HCT116 (cell line): ENCODE data around the gene TMEM150C. TPM values are rescaled to one million over a fixed set of nuclear protein-coding genes. Genes with fewer than 3 reads are reported as not detected.

ENCODE experiments used
- ATAC-seq: fragments of 200-7000 bp; cut with Tn5 transposase; 2 replicates; pipeline ENCODE4 v1.9.1; 2020; ENCODE audit warnings: mild to moderate bottlenecking, moderate library complexity
- BruUV-seq: library from RNA; stranded (reverse); fragments of 400-500 nt; replicated peaks from 2 replicates; lab custom pipeline; 2021; lab: Mats Ljungman, UMichigan
- CTCF ChIA-PET: fragments of 300-600 bp; sonication (Branson Sonifier 250); formaldehyde crosslinking; loops from one replicate; lab custom pipeline; 2021; ENCODE audit warnings: antibody characterized with exemption; lab: Charles Lee
- POLR2A ChIA-PET: fragments of 300-600, 350-600 bp; sonication (Branson Sonifier 250); formaldehyde crosslinking; loops from one replicate; lab custom pipeline; 2021; ENCODE audit warnings: antibody characterized with exemption; lab: Charles Lee
- RAD21 ChIA-PET, 2 experiments: fragments of 300-600 bp; sonication (Branson Sonifier 250); formaldehyde crosslinking; loops; one replicate each; lab custom pipeline; 2023; ENCODE audit warnings: low total read pairs in 2 of 2; ENCODE audit not compliant: uncharacterized antibody in 2 of 2, unreplicated experiment in 2 of 2, low non-redundant PET in 1 of 2; lab: Charles Lee
- DNase-seq: peaks from one replicate; pipeline ENCODE4 v3.0.0-alpha.2; 2010; ENCODE audit warnings: low read depth, low spot score
- H2AFZ ChIP-seq: fragments of 200-600 bp; shearing (Covaris generic), sonication (generic); 2 replicates; pipeline ENCODE4 v1.6.1; 2017; ENCODE audit warnings: low read depth, mixed run types, mixed read lengths, antibody characterized with exemption, low read length; ENCODE audit not compliant: poor library complexity, severe bottlenecking
- H3K27ac ChIP-seq: 2 replicates; pipeline ENCODE4 v1.5.1; 2012; ENCODE audit warnings: low read depth, low read length
- H3K27me3 ChIP-seq: fragments of 200-600 bp; sonication (generic); 2 replicates; pipeline ENCODE4 v1.6.1; 2016; ENCODE audit warnings: mixed run types, low read length, mixed read lengths; ENCODE audit not compliant: insufficient read depth
- H3K36me3 ChIP-seq, 2 experiments: fragments of 200-500 bp in 1 of 2; fragments of 200-600 bp in 1 of 2; sonication (Bioruptor generic) in 1 of 2; sonication (generic) in 1 of 2; 2 replicates each; pipeline versions ENCODE4 v1.5.1 to v1.6.1; 2014 to 2016; ENCODE audit warnings: low read length in 2 of 2, inconsistent platforms in 1 of 2, mixed read lengths in 1 of 2, mixed run types in 1 of 2; ENCODE audit not compliant: insufficient read depth in 2 of 2, control insufficient read depth in 1 of 2
- H3K4me1 ChIP-seq, 2 experiments: fragments of 200-600 bp in 1 of 2; sonication (generic) in 1 of 2; 2 replicates each; pipeline versions ENCODE4 v1.5.1 to v1.6.1; 2012 to 2017; ENCODE audit warnings: low read length in 2 of 2, inconsistent platforms in 1 of 2, mild to moderate bottlenecking in 1 of 2, mixed read lengths in 1 of 2, mixed run types in 1 of 2, moderate library complexity in 1 of 2; ENCODE audit not compliant: insufficient read depth in 2 of 2, control insufficient read depth in 1 of 2
- H3K4me2 ChIP-seq: fragments of 200-600 bp; sonication (generic); 2 replicates; pipeline ENCODE4 v1.6.1; 2017; ENCODE audit warnings: mixed run types, low read length, mixed read lengths
- H3K4me3 ChIP-seq, 2 experiments: fragments of 200-600 bp in 1 of 2; sonication (generic) in 1 of 2; replicated peaks in 1 of 2; 2 replicates each; pipeline ENCODE4 v1.5.1; 2011 to 2016; ENCODE audit warnings: low read length in 2 of 2, control low read depth in 1 of 2, low read depth in 1 of 2, mild to moderate bottlenecking in 1 of 2, mixed read lengths in 1 of 2, mixed run types in 1 of 2
- H3K79me2 ChIP-seq: fragments of 200-600 bp; sonication (generic); 2 replicates; pipeline ENCODE4 v1.6.1; 2017; ENCODE audit warnings: mild to moderate bottlenecking, mixed run types, low read length, moderate library complexity, mixed read lengths; ENCODE audit not compliant: insufficient read depth
- H3K9ac ChIP-seq: fragments of 200-600 bp; sonication (generic); 2 replicates; pipeline ENCODE4 v1.6.1; 2016; ENCODE audit warnings: low read length, mixed read lengths
- H3K9me2 ChIP-seq: fragments of 200-600 bp; sonication (generic), shearing (Covaris generic); 2 replicates; pipeline ENCODE4 v1.6.1; 2017; ENCODE audit warnings: mixed run types, mild to moderate bottlenecking, moderate library complexity; ENCODE audit not compliant: insufficient read depth
- H3K9me3 ChIP-seq, 2 experiments: fragments of 200-500 bp in 1 of 2; fragments of 200-600 bp in 1 of 2; sonication (Bioruptor generic) in 1 of 2; sonication (generic) in 1 of 2; 2 replicates each; pipeline ENCODE4 v1.6.1; 2014 to 2017; ENCODE audit warnings: low read length in 2 of 2, mixed read lengths in 2 of 2, inconsistent platforms in 1 of 2, low read depth in 1 of 2, mild to moderate bottlenecking in 1 of 2, mixed run types in 1 of 2, moderate library complexity in 1 of 2; ENCODE audit not compliant: control insufficient read depth in 1 of 2, insufficient read depth in 1 of 2
- H4K20me1 ChIP-seq: fragments of 200-600 bp; sonication (generic), shearing (Covaris generic); 2 replicates; pipeline ENCODE4 v1.6.1; 2017; ENCODE audit warnings: mixed run types, mild to moderate bottlenecking, moderate library complexity; ENCODE audit not compliant: insufficient read depth
- CEBPB ChIP-seq: IDR thresholded peaks from 2 replicates; pipeline ENCODE4 v1.6.1; 2012; ENCODE audit warnings: low read depth
- EGR1 ChIP-seq: IDR thresholded peaks from 2 replicates; pipeline ENCODE4 v1.6.1; 2012; ENCODE audit warnings: low read depth
- EZH2 ChIP-seq: fragments of 200-600 bp; sonication (generic); IDR thresholded peaks from 2 replicates; pipeline ENCODE4 v1.6.1; 2017; ENCODE audit warnings: antibody characterized with exemption, mixed run types
- ZNF274 ChIP-seq: fragments of 200-500 bp; sonication (Bioruptor generic); IDR thresholded peaks from 2 replicates; pipeline ENCODE4 v1.6.1; 2014; ENCODE audit warnings: mild to moderate bottlenecking, low read depth, low read length, inconsistent platforms
- intact Hi-C: fragments of 100-400 bp; cut with micrococcal nuclease; formaldehyde crosslinking; loops from 2 replicates; pipeline ENCODE4 v1.10.0; 2022
- total RNA-seq: library from RNA; stranded (reverse); gene quantifications from one replicate; pipeline ENCODE4 v1.2.1, GENCODE V29; 2021; ENCODE audit not compliant: unreplicated experiment
- TF ChIP-seq, protein P1 (sequence below): IDR thresholded peaks from 2 replicates; pipeline ENCODE4 v1.6.1; 2011; ENCODE audit warnings: mild to moderate bottlenecking, low read length, moderate library complexity; ENCODE audit not compliant: insufficient replicate concordance; ENCODE audit errors: extremely low read depth
- TF ChIP-seq, protein P2 (sequence below), 3 experiments: fragments of 200-600 bp in 1 of 3; sonication (generic) in 1 of 3; IDR thresholded peaks in 2 of 3; conservative IDR thresholded peaks in 1 of 3; 2 replicates each; pipeline ENCODE4 v1.5.1; 2012 to 2017; ENCODE audit warnings: low read depth in 2 of 3, low read length in 2 of 3, antibody characterized with exemption in 1 of 3, borderline replicate concordance in 1 of 3, control low read depth in 1 of 3, mild to moderate bottlenecking in 1 of 3, mixed read lengths in 1 of 3, mixed run types in 1 of 3, moderate library complexity in 1 of 3; ENCODE audit not compliant: insufficient read depth in 1 of 3

The TMEM150C gene
- total RNA-seq, 1 experiment from 2014 or later = 1.2 TPM

DNA sequence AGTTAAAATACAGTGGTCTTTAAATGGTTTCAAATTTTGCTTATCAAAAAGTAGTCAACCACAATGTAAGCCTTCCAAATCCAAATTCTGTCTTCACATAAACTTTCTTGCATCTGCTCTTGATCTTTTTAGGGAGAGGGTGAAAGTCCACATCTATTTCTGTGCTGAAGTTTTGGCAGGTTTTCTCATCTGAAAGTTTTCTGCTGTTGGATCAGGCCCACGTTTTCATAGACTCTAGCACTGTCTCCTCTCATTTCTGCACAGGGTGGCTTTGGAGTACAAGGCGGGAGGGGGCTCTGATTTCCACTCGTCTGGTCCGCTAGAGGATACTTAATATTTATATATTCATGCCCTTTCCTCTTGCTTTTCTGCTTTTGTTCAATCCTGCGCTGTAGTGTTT lies 18.1 kb upstream of the TMEM150C start:
- H4K20me1 ChIP-seq = no peaks in the 10 kb centered on the region
- H2AFZ ChIP-seq = no peak overlapping the region
- no peak overlapping the region for H3K4me3 ChIP-seq
- ChIA-PET POLR2A (no interaction called here), CTCF (no interaction called here), RAD21 (no interaction called here)
- no peaks in the 10 kb centered on the region for H3K4me1 ChIP-seq
- no peaks in the 10 kb centered on the region for H3K79me2 ChIP-seq
- intact Hi-C loops = no loop called here
- H3K9me3 ChIP-seq = no peaks in the 10 kb centered on the region
- DNase-seq = no peak
- H3K4me2 ChIP-seq = no peak overlapping the region
- no peaks in the 10 kb centered on the region for H3K36me3 ChIP-seq
- no peaks in the 10 kb centered on the region for H3K27me3 ChIP-seq
- no TSS peak for BruUV-seq
- TF ChIP-seq EGR1 (no peak), EZH2 (no peak), CEBPB (no peak), ZNF274 (no peak)
- TF ChIP-seq, protein P1, sequence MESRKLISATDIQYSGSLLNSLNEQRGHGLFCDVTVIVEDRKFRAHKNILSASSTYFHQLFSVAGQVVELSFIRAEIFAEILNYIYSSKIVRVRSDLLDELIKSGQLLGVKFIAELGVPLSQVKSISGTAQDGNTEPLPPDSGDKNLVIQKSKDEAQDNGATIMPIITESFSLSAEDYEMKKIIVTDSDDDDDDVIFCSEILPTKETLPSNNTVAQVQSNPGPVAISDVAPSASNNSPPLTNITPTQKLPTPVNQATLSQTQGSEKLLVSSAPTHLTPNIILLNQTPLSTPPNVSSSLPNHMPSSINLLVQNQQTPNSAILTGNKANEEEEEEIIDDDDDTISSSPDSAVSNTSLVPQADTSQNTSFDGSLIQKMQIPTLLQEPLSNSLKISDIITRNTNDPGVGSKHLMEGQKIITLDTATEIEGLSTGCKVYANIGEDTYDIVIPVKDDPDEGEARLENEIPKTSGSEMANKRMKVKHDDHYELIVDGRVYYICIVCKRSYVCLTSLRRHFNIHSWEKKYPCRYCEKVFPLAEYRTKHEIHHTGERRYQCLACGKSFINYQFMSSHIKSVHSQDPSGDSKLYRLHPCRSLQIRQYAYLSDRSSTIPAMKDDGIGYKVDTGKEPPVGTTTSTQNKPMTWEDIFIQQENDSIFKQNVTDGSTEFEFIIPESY = no peak
- no peak overlapping the region for H3K9ac ChIP-seq
- H3K9me2 ChIP-seq = no peaks in the 10 kb centered on the region
- H3K27ac ChIP-seq = no peak overlapping the region
- no peak for ATAC-seq

DNA sequence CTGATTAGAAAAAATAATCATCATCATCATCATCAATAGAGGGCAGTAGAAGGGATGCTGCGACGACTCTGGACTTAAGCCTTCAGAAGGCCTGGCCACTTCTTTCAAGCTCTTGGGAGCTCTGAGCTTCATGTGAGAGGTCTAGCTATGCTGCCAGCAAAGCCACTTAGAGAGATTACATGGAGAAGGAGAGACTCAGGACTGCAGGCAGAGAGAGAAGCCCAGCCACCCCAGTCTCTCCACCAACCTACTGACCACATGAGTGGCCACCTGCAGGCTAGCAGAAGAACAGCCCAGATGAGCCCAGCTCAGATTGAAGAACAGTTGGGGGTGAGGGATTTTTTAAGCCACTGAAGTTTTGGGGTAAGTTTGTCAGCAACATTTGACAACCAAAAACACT lies 17.1 kb upstream of the TMEM150C start:
- TF ChIP-seq, protein P2, sequence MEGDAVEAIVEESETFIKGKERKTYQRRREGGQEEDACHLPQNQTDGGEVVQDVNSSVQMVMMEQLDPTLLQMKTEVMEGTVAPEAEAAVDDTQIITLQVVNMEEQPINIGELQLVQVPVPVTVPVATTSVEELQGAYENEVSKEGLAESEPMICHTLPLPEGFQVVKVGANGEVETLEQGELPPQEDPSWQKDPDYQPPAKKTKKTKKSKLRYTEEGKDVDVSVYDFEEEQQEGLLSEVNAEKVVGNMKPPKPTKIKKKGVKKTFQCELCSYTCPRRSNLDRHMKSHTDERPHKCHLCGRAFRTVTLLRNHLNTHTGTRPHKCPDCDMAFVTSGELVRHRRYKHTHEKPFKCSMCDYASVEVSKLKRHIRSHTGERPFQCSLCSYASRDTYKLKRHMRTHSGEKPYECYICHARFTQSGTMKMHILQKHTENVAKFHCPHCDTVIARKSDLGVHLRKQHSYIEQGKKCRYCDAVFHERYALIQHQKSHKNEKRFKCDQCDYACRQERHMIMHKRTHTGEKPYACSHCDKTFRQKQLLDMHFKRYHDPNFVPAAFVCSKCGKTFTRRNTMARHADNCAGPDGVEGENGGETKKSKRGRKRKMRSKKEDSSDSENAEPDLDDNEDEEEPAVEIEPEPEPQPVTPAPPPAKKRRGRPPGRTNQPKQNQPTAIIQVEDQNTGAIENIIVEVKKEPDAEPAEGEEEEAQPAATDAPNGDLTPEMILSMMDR (IDR thresholded peaks at IDR 0.05 in 2 of 3, conservative IDR thresholded peaks at IDR 0.05 in 1 of 3; ENCODE audit: borderline replicate concordance in 1 of 3, insufficient read depth in 1 of 3, low read depth in 2 of 3, low read length in 2 of 3) = peak; percentile 53 to 65 (median 60)
- TF ChIP-seq CEBPB = no peak
- peak; percentile 100 for ATAC-seq
- Histone ChIP-seq H3K9ac (no peak overlapping the region), H2AFZ (no peak overlapping the region), H3K79me2 (no peaks in the 10 kb centered on the region), H3K27ac (no peak overlapping the region), H3K4me1 (no peaks in the 10 kb centered on the region), H4K20me1 (no peaks in the 10 kb centered on the region), H3K4me3 (no peak overlapping the region), H3K36me3 (no peaks in the 10 kb centered on the region), H3K27me3 (no peaks in the 10 kb centered on the region), H3K9me2 (no peaks in the 10 kb centered on the region), H3K4me2 (no peak overlapping the region), H3K9me3 (no peaks in the 10 kb centered on the region)
- intact Hi-C loops = no loop called here
- ChIA-PET RAD21 (no interaction called here), CTCF (interaction anchor here (0.8 to 3.2 kb wide), 5 partner anchors 10 to 33 kb away, joined by 3 to 8 read pairs (median 3); no protein-coding TSS in a partner anchor), POLR2A (no interaction called here)
- no TSS peak for BruUV-seq
- DNase-seq = peak; percentile 19
